HUES64 (cell line): Measurements from ENCODE around the gene EXOSC3.

ENCODE experiments used
- H3K27ac ChIP-seq: 2 replicates; pipeline ENCODE4 v1.7.0; 2013; ENCODE audit warnings: low read depth, low read length, inconsistent platforms
- H3K27me3 ChIP-seq: 2 replicates; pipeline ENCODE4 v1.6.1; 2013; ENCODE audit warnings: mild to moderate bottlenecking, low read length; ENCODE audit not compliant: insufficient read depth
- H3K36me3 ChIP-seq: 2 replicates; pipeline ENCODE4 v1.6.1; 2013; ENCODE audit warnings: mild to moderate bottlenecking, low read length; ENCODE audit not compliant: insufficient read depth
- H3K4me1 ChIP-seq: 2 replicates; pipeline ENCODE4 v1.6.1; 2013; ENCODE audit warnings: mild to moderate bottlenecking, low read length, moderate library complexity; ENCODE audit not compliant: insufficient read depth
- H3K4me3 ChIP-seq: 2 replicates; pipeline ENCODE4 v1.5.1; 2013; ENCODE audit warnings: mild to moderate bottlenecking, low read length, moderate library complexity
- H3K9ac ChIP-seq: 2 replicates; pipeline ENCODE4 v1.6.1; 2013; ENCODE audit warnings: mild to moderate bottlenecking, low read depth, low read length
- H3K9me3 ChIP-seq: 2 replicates; pipeline ENCODE4 v1.6.1; 2013; ENCODE audit warnings: low read depth, low read length; ENCODE audit not compliant: insufficient read depth
- WGBS: fragments of 150-250, 120-280 bp; methylation state at CpG from one replicate; pipeline ENCODE4 v1.1.7; 2013; ENCODE audit warnings: missing lambda C conversion rate; 5-methylcytosine and 5-hydroxymethylcytosine counted together

Gene EXOSC3

DNA sequence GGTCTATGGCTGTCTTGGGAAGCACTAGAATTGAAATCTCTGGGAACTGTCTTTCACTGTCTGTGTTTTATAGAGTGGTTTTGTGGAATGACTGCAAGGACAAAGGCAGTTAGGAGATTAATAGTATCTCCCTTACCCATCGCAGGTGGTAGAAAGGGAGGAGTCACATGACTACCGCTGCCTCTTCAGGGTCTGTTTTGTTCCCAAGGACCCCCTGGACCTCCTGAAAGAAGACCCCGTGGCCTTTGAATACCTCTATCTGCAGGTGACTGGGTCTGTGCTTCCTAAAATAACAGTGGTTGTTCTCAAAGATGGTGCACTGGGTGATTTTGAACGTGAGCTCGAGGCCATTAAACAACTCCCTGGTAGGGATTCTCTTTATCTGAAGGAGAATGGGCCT lies 54.0 kb downstream of the EXOSC3 start:
- H3K36me3 ChIP-seq = no peaks in the 10 kb centered on the region
- peaks cover 9% of the 10 kb centered on the region for H3K4me1 ChIP-seq
- H3K27me3 ChIP-seq = peaks cover 9% of the 10 kb centered on the region; the same call in 1 of the 2 replicates
- H3K9ac ChIP-seq = no peak overlapping the region
- WGBS = 50% methylated on average over 5 of the region's 5 CpGs
- H3K4me3 ChIP-seq = no peak overlapping the region
- H3K9me3 ChIP-seq = no peaks in the 10 kb centered on the region
- H3K27ac ChIP-seq = no peak overlapping the region

DNA sequence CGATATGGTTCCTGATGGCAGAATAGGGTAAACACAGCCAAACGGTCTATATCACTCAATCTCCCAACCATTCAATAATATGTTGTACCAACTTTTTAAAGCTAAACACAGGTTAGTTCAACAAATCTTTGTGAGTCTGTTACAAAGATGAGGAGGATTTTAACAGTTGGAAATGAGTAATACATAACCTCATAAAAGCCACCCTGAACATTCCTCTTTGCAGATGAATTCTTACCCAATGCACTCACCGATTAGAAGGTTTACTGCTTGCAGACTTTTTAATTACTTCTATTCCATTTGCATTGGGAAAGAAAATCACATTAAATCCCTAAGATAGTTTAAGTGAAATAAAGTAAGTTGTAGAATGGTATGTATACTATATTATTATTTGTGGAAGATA lies 54.6 kb downstream of the EXOSC3 start:
- H3K27me3 ChIP-seq = peaks cover 7% of the 10 kb centered on the region; the same call in 1 of the 2 replicates
- no peak overlapping the region for H3K4me3 ChIP-seq
- no peaks in the 10 kb centered on the region for H3K36me3 ChIP-seq
- no peak overlapping the region for H3K9ac ChIP-seq
- no peaks in the 10 kb centered on the region for H3K9me3 ChIP-seq
- peaks cover 9% of the 10 kb centered on the region for H3K4me1 ChIP-seq
- 97% methylated on average over 3 of the region's 3 CpGs for WGBS
- no peak overlapping the region for H3K27ac ChIP-seq
